Measurements from ENCODE around the gene ANXA7. TPM values are rescaled to one million over a fixed set of nuclear protein-coding genes. Genes with fewer than 3 reads are reported as not detected.

Gene ANXA7
- total RNA-seq, 2 experiments from 2014 or later = 78.6 to 83.0 TPM

DNA sequence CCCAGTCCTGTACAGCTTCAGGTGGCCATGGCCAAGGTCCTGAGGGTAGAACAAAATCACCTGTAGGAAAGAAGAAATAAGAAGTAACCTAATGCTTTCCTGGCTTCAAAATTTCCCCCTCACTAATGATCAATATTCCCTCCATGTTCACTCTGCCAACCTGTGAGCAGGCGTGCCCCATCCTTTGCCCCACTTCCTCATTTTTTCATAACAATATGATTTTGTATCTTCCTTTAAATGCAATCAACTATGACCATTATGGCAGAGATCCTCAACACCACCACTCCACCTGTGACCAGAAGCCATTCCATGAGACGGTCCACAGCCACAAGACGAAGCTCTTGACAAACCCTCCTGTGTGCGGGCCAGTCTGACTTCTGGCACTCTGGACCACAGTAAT, 12.5 kb upstream of the ANXA7 start:
- DNase-seq = no peak
- Mint-ChIP-seq H3K9me3 (no peaks in the 10 kb centered on the region), H3K27ac (no peak overlapping the region), H3K36me3 (ENCODE audit: low read depth) (peaks cover 44% of the 10 kb centered on the region), H3K27me3 (no peaks in the 10 kb centered on the region), H3K4me3 (no peak overlapping the region), H3K4me1 (no peaks in the 10 kb centered on the region)
- POLR2A ChIA-PET = no interaction called here
- CTCF ChIA-PET = interaction anchor here (0.6 kb wide), 1 partner anchor 175 kb away, joined by 9 read pairs; no protein-coding TSS in a partner anchor

DNA sequence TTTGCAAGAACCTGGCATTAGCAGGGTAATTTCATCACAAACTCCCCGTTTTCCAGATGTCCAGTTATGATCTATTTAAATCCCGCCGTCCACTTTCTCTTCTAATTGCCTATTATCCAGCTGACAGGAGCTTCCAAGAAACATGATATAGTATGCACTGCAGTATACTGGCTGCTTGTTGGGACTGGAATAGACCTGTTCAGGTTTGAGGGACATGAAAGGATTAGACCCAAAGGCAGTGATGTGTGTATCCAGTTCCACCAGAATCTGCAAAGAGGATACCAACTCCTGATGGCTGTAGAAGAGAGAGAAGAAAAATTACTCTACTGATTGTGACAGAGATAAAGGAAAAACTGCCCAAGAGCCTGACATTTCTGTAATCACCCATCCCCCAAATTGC, 10.6 kb upstream of the ANXA7 start:
- Mint-ChIP-seq H3K9me3 (no peaks in the 10 kb centered on the region), H3K4me3 (no peak overlapping the region), H3K36me3 (ENCODE audit: low read depth) (peaks cover 42% of the 10 kb centered on the region), H3K4me1 (no peaks in the 10 kb centered on the region), H3K27me3 (no peaks in the 10 kb centered on the region), H3K27ac (no peak overlapping the region)
- ChIA-PET POLR2A (no interaction called here), CTCF (interaction anchor here (1.3 kb wide), 1 partner anchor 10 kb away, joined by 4 read pairs; no protein-coding TSS in a partner anchor)
- DNase-seq = no peak

GRCh38 chr10:73423309-73423708, 9.5 kb upstream of the ANXA7 start:
- DNase-seq = no peak
- no peak overlapping the region for H3K4me3 Mint-ChIP-seq
- no peaks in the 10 kb centered on the region for H3K4me1 Mint-ChIP-seq
- no peaks in the 10 kb centered on the region for H3K27me3 Mint-ChIP-seq
- H3K9me3 Mint-ChIP-seq = no peaks in the 10 kb centered on the region
- ChIA-PET CTCF (interaction anchor here (0.6 kb wide), 1 partner anchor 25 kb away, joined by 4 read pairs; no protein-coding TSS in a partner anchor), POLR2A (no interaction called here)
- no peak overlapping the region for H3K27ac Mint-ChIP-seq
- H3K36me3 Mint-ChIP-seq (ENCODE audit: low read depth) = peaks cover 42% of the 10 kb centered on the region

DNA sequence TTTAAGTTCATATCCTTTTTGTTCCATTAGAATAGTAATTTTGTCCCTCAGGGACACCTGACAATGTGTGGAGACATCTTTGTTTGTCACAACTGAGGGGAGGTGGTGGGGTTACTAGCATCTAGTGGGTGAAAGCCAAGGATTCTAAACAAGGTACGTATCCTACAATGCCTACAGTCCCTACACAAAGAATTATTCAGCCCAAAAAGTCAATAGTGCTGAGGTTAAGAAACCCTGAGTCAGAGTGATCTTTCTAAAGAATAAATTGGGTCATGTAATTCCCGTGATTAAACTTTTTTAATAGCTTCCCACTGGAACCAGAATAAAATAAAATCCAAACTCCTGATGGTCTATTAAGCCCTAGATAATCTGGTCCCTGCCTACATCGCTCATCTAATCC, 2.7 kb upstream of the ANXA7 start:
- Mint-ChIP-seq H3K27me3 (no peaks in the 10 kb centered on the region), H3K4me3 (no peak overlapping the region), H3K4me1 (peaks cover 28% of the 10 kb centered on the region), H3K27ac (no peak overlapping the region), H3K9me3 (no peaks in the 10 kb centered on the region), H3K36me3 (ENCODE audit: low read depth) (peaks cover 7% of the 10 kb centered on the region)
- POLR2A ChIA-PET = no interaction called here
- no peak for DNase-seq
- CTCF ChIA-PET = interaction anchor here (0.6 kb wide), 1 partner anchor 160 kb away, joined by 3 read pairs; no protein-coding TSS in a partner anchor

GRCh38 chr10:73414230-73414945, 530 bp upstream of the ANXA7 start:
- Mint-ChIP-seq H3K36me3 (ENCODE audit: low read depth) (peaks cover 19% of the 10 kb centered on the region), H3K9me3 (no peaks in the 10 kb centered on the region), H3K4me3 (peak overlapping the region; percentile 90), H3K4me1 (peaks cover 41% of the 10 kb centered on the region), H3K27ac (peak overlapping the region; percentile 85), H3K27me3 (no peaks in the 10 kb centered on the region)
- DNase-seq = no peak
- POLR2A ChIA-PET = interaction anchor here (2.0 kb wide), 1 partner anchor 168 kb away, joined by 5 read pairs; the partner anchor contains the start of gene DNAJC9
- CTCF ChIA-PET = interaction anchor here (0.8 to 1.2 kb wide), 2 partner anchors 10 to 167 kb away, joined by 4 read pairs; partner anchors contain the start of gene DNAJC9

GRCh38 chr10:73413108-73413527, 740 bp downstream of the ANXA7 start:
- H3K36me3 Mint-ChIP-seq (ENCODE audit: low read depth) = peaks cover 20% of the 10 kb centered on the region
- H3K27me3 Mint-ChIP-seq = no peaks in the 10 kb centered on the region
- ChIA-PET POLR2A (interaction anchor here (0.6 to 2.0 kb wide), 4 partner anchors 82 to 1165 kb away, joined by 3 to 5 read pairs (median 4); partner anchors contain the start of gene DNAJC9), CTCF (interaction anchor here (0.7 to 1.6 kb wide), 2 partner anchors 12 to 20 kb away, joined by 3 to 4 read pairs; partner anchors contain the start of gene MSS51)
- peak overlapping the region; percentile 90 for H3K27ac Mint-ChIP-seq
- H3K9me3 Mint-ChIP-seq = no peaks in the 10 kb centered on the region
- peaks cover 46% of the 10 kb centered on the region for H3K4me1 Mint-ChIP-seq
- H3K4me3 Mint-ChIP-seq = peak overlapping the region; percentile 90
- DNase-seq = peak; percentile 61

GRCh38 chr10:73410897-73411296, 3.0 kb downstream of the ANXA7 start:
- Mint-ChIP-seq H3K27me3 (no peaks in the 10 kb centered on the region), H3K4me1 (peaks cover 46% of the 10 kb centered on the region), H3K4me3 (no peak overlapping the region), H3K27ac (no peak overlapping the region), H3K36me3 (ENCODE audit: low read depth) (peaks cover 30% of the 10 kb centered on the region), H3K9me3 (no peaks in the 10 kb centered on the region)
- ChIA-PET POLR2A (no interaction called here), CTCF (interaction anchor here (0.6 to 1.6 kb wide), 2 partner anchors 93 to 163 kb away, joined by 3 to 4 read pairs; no protein-coding TSS in a partner anchor)
- no peak for DNase-seq

GRCh38 chr10:73408978-73409521, 4.8 kb downstream of the ANXA7 start:
- CTCF ChIA-PET = interaction anchor here (0.6 kb wide), 1 partner anchor 10 kb away, joined by 3 read pairs; no protein-coding TSS in a partner anchor

GRCh38 chr10:73408061-73408460, 5.8 kb downstream of the ANXA7 start:
- Mint-ChIP-seq H3K4me3 (no peak overlapping the region), H3K36me3 (ENCODE audit: low read depth) (peaks cover 28% of the 10 kb centered on the region), H3K27me3 (no peaks in the 10 kb centered on the region), H3K9me3 (no peaks in the 10 kb centered on the region), H3K27ac (no peak overlapping the region), H3K4me1 (peaks cover 32% of the 10 kb centered on the region)
- POLR2A ChIA-PET = no interaction called here
- DNase-seq = no peak
- CTCF ChIA-PET = interaction anchor here (0.7 kb wide), 2 partner anchors 12 to 174 kb away, joined by 4 to 6 read pairs; no protein-coding TSS in a partner anchor

More at GRCh38 chr10:73408978-73409521, 4.8 kb downstream of the ANXA7 start:
- Mint-ChIP-seq H3K9me3 (no peaks in the 10 kb centered on the region), H3K4me1 (peaks cover 35% of the 10 kb centered on the region), H3K36me3 (ENCODE audit: low read depth) (peaks cover 30% of the 10 kb centered on the region), H3K27ac (no peak overlapping the region), H3K4me3 (no peak overlapping the region), H3K27me3 (no peaks in the 10 kb centered on the region)
- POLR2A ChIA-PET = no interaction called here
- no peak for DNase-seq

DNA sequence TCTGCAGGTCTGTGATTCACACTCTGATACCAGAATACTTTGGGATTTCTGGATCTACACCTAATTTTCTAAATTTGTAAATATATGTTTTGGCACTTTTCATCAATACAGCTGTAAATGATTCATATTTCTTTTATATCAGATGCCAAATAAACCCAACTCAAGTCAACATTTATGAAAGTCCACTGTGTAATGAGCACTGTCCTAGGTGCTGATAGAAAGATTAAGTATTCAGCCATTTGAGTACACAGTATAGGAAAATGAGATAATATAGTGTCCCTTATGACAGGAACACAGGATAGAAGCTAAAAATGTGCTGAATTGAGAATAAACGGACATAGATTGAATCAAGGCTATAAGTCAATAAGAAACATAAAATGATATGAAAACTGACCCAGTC, 6.4 kb downstream of the ANXA7 start:
- ChIA-PET CTCF (no interaction called here), POLR2A (no interaction called here)
- H3K9me3 Mint-ChIP-seq = no peaks in the 10 kb centered on the region
- H3K36me3 Mint-ChIP-seq (ENCODE audit: low read depth) = peaks cover 28% of the 10 kb centered on the region
- H3K27ac Mint-ChIP-seq = no peak overlapping the region
- H3K4me3 Mint-ChIP-seq = no peak overlapping the region
- no peaks in the 10 kb centered on the region for H3K27me3 Mint-ChIP-seq
- H3K4me1 Mint-ChIP-seq = peaks cover 28% of the 10 kb centered on the region
- no peak for DNase-seq

- ChIA-PET POLR2A (no interaction called here), CTCF (no interaction called here)
- H3K36me3 Mint-ChIP-seq (ENCODE audit: low read depth) = peaks cover 28% of the 10 kb centered on the region
- H3K4me3 Mint-ChIP-seq = no peak overlapping the region
- no peak overlapping the region for H3K27ac Mint-ChIP-seq
- H3K4me1 Mint-ChIP-seq = peaks cover 23% of the 10 kb centered on the region
- no peaks in the 10 kb centered on the region for H3K27me3 Mint-ChIP-seq
- no peak for DNase-seq
- H3K9me3 Mint-ChIP-seq = no peaks in the 10 kb centered on the region
Measured at GRCh38 chr10:73406846-73407245, 7.0 kb downstream of the ANXA7 start.

DNA sequence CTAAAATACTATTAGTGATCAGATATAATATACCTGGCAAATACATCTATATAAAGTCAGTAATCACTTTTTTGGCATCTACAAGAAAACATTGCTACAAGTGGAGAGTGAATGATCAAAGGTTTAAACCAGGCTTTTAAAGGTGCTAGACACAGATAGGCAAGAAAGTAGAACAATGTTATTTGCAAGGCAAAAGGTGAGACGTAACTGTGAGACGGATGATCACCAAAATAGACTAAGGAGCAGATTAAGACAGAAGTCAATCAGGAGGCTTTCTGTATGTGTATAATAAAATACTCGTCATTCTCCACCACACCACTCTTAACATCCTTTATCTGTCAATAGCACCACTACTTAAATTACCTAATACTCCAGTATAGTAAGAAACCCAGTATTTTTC, 8.3 kb downstream of the ANXA7 start:
- DNase-seq = no peak
- no peak overlapping the region for H3K4me3 Mint-ChIP-seq
- H3K4me1 Mint-ChIP-seq = peaks cover 15% of the 10 kb centered on the region
- ChIA-PET POLR2A (no interaction called here), CTCF (no interaction called here)
- H3K36me3 Mint-ChIP-seq (ENCODE audit: low read depth) = peaks cover 22% of the 10 kb centered on the region
- H3K9me3 Mint-ChIP-seq = no peaks in the 10 kb centered on the region
- H3K27ac Mint-ChIP-seq = no peak overlapping the region
- no peaks in the 10 kb centered on the region for H3K27me3 Mint-ChIP-seq

- CTCF ChIA-PET = no interaction called here
Measured at GRCh38 chr10:73404690-73405089, 9.2 kb downstream of the ANXA7 start.

More at GRCh38 chr10:73404690-73405089, 9.2 kb downstream of the ANXA7 start:
- no peaks in the 10 kb centered on the region for H3K27me3 Mint-ChIP-seq
- DNase-seq = no peak
- H3K36me3 Mint-ChIP-seq (ENCODE audit: low read depth) = peaks cover 16% of the 10 kb centered on the region
- no peak overlapping the region for H3K27ac Mint-ChIP-seq
- POLR2A ChIA-PET = no interaction called here
- no peaks in the 10 kb centered on the region for H3K9me3 Mint-ChIP-seq
- H3K4me3 Mint-ChIP-seq = no peak overlapping the region
- H3K4me1 Mint-ChIP-seq = peaks cover 10% of the 10 kb centered on the region
